IPS-20b (cell line): ENCODE results near the gene TNFRSF8.

Experiments
- H3K27ac ChIP-seq: one replicate; pipeline ENCODE4 v1.5.1; 2013; ENCODE audit warnings: low read length
- H3K27me3 ChIP-seq: 2 replicates; pipeline ENCODE4 v1.6.1; 2013; ENCODE audit warnings: mild to moderate bottlenecking, low read length, inconsistent platforms; ENCODE audit not compliant: insufficient read depth
- H3K36me3 ChIP-seq: 2 replicates; pipeline ENCODE4 v1.6.1; 2013; ENCODE audit warnings: low read depth, mild to moderate bottlenecking, inconsistent platforms, low read length, moderate library complexity; ENCODE audit not compliant: insufficient read depth
- H3K4me1 ChIP-seq: 2 replicates; pipeline ENCODE4 v1.6.1; 2013; ENCODE audit warnings: mild to moderate bottlenecking, control low read depth, inconsistent platforms, low read length, moderate library complexity; ENCODE audit not compliant: insufficient read depth
- H3K4me3 ChIP-seq: 2 replicates; pipeline ENCODE4 v1.5.1; 2013; ENCODE audit warnings: mild to moderate bottlenecking, low read length, inconsistent platforms
- H3K9ac ChIP-seq: 2 replicates; pipeline ENCODE4 v1.6.1; 2013; ENCODE audit warnings: low read depth, mild to moderate bottlenecking, inconsistent platforms, low read length, moderate library complexity
- H3K9me3 ChIP-seq: 2 replicates; pipeline ENCODE4 v1.6.1; 2013; ENCODE audit warnings: mild to moderate bottlenecking, low read depth, low read length, inconsistent platforms; ENCODE audit not compliant: insufficient read depth

Gene TNFRSF8

DNA sequence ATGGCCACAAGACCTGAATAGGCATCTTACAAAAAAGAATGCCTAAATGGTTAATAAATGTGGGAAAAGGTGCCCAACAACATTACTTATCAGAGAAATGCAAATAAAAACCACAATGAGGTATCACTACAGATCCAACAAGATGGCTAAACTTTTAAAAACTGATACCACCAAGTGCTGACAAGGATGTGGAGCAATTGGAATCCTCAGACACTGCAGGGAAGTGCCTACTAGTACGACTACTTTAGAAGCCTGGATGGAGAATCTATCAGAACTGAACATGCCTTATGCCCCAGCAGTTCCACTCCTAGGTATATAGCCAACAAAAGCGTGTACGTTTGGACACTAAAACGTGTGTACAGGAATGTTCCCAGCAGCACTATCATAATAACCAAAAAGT lies 19.9 kb downstream of the TNFRSF8 start:
- Histone ChIP-seq H3K27me3 (no peaks in the 10 kb centered on the region), H3K9ac (no peak overlapping the region), H3K4me3 (no peak overlapping the region), H3K4me1 (peaks cover 6% of the 10 kb centered on the region; the same call in 1 of the 2 replicates), H3K9me3 (no peaks in the 10 kb centered on the region), H3K27ac (no peak overlapping the region), H3K36me3 (no peaks in the 10 kb centered on the region; the same call in 1 of the 2 replicates)

GRCh38 chr1:12083766-12084165 lies 20.7 kb downstream of the TNFRSF8 start:
- Histone ChIP-seq H3K4me3 (no peak overlapping the region), H3K4me1 (peaks cover 4% of the 10 kb centered on the region; the same call in 1 of the 2 replicates), H3K36me3 (no peaks in the 10 kb centered on the region; the same call in 1 of the 2 replicates), H3K9ac (no peak overlapping the region), H3K9me3 (no peaks in the 10 kb centered on the region), H3K27me3 (no peaks in the 10 kb centered on the region), H3K27ac (no peak overlapping the region)

DNA sequence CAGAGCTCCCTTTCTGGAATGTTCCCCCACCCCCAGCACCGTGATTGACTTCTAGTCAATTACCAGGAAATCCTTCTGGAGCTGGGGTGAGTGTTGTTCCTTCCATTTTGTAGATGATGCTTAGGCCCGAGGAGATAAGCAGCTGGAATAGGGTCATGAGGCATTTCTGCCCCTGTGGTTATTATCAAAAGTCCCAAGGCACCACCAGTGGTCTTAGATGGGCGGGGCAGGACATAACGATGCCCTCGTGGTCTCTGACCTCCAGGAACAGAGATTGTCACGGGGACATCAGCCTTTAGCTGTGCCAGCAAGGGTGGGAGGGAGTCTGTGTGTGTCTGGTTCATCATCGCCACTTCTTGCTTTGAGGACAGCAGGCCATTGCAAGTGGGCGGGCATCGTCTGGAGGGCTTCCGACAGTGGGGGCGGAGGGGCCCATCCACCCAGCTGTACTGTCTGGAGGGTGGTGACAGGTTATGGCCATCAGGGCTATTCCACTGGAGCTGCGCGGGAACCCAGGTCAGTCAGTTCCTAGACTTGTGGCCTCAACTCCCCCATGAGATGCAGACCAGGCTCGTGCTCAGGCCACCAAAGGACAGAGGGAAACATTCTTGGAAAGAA lies 22.6 kb downstream of the TNFRSF8 start:
- Histone ChIP-seq H3K27ac (no peak overlapping the region), H3K4me3 (no peak overlapping the region), H3K27me3 (no peaks in the 10 kb centered on the region), H3K9ac (no peak overlapping the region), H3K9me3 (no peaks in the 10 kb centered on the region), H3K36me3 (no peaks in the 10 kb centered on the region; the same call in 1 of the 2 replicates), H3K4me1 (no peaks in the 10 kb centered on the region)

GRCh38 chr1:12087797-12088314 lies 24.8 kb downstream of the TNFRSF8 start:
- Histone ChIP-seq H3K27me3 (no peaks in the 10 kb centered on the region), H3K4me1 (no peaks in the 10 kb centered on the region), H3K36me3 (no peaks in the 10 kb centered on the region; the same call in 1 of the 2 replicates), H3K9ac (no peak overlapping the region), H3K4me3 (no peak overlapping the region), H3K9me3 (no peaks in the 10 kb centered on the region), H3K27ac (no peak overlapping the region)

GRCh38 chr1:12088607-12089006 lies 25.5 kb downstream of the TNFRSF8 start:
- H3K27me3 ChIP-seq: no peaks in the 10 kb centered on the region
- H3K27ac ChIP-seq: no peak overlapping the region
- no peak overlapping the region for H3K4me3 ChIP-seq
- no peaks in the 10 kb centered on the region for H3K9me3 ChIP-seq
- no peaks in the 10 kb centered on the region for H3K4me1 ChIP-seq
- H3K9ac ChIP-seq: no peak overlapping the region
- no peaks in the 10 kb centered on the region for H3K36me3 ChIP-seq

GRCh38 chr1:12090326-12090725 lies 27.2 kb downstream of the TNFRSF8 start:
- H3K4me1 ChIP-seq: no peaks in the 10 kb centered on the region
- no peak overlapping the region for H3K9ac ChIP-seq

GRCh38 chr1:12091191-12091590 lies 28.1 kb downstream of the TNFRSF8 start:
- Histone ChIP-seq H3K9ac (no peak overlapping the region), H3K4me1 (no peaks in the 10 kb centered on the region), H3K36me3 (no peaks in the 10 kb centered on the region), H3K4me3 (no peak overlapping the region), H3K9me3 (no peaks in the 10 kb centered on the region), H3K27me3 (no peaks in the 10 kb centered on the region), H3K27ac (no peak overlapping the region)

More at GRCh38 chr1:12090326-12090725, 27.2 kb downstream of the TNFRSF8 start:
- Histone ChIP-seq H3K36me3 (no peaks in the 10 kb centered on the region), H3K27ac (no peak overlapping the region), H3K4me3 (no peak overlapping the region), H3K9me3 (no peaks in the 10 kb centered on the region), H3K27me3 (no peaks in the 10 kb centered on the region)

- Histone ChIP-seq H3K36me3 (peaks cover 6% of the 10 kb centered on the region; the same call in 1 of the 2 replicates), H3K9ac (no peak overlapping the region), H3K4me3 (no peak overlapping the region), H3K27me3 (no peaks in the 10 kb centered on the region), H3K4me1 (no peaks in the 10 kb centered on the region), H3K9me3 (no peaks in the 10 kb centered on the region), H3K27ac (no peak overlapping the region)
Measured at GRCh38 chr1:12094180-12094579, 31.1 kb downstream of the TNFRSF8 start.

GRCh38 chr1:12095452-12096263 lies 32.6 kb downstream of the TNFRSF8 start:
- Histone ChIP-seq H3K4me3 (no peak overlapping the region), H3K27me3 (no peaks in the 10 kb centered on the region), H3K4me1 (no peaks in the 10 kb centered on the region), H3K9ac (no peak overlapping the region), H3K27ac (no peak overlapping the region), H3K36me3 (peaks cover 10% of the 10 kb centered on the region; the same call in 1 of the 2 replicates), H3K9me3 (no peaks in the 10 kb centered on the region)

DNA sequence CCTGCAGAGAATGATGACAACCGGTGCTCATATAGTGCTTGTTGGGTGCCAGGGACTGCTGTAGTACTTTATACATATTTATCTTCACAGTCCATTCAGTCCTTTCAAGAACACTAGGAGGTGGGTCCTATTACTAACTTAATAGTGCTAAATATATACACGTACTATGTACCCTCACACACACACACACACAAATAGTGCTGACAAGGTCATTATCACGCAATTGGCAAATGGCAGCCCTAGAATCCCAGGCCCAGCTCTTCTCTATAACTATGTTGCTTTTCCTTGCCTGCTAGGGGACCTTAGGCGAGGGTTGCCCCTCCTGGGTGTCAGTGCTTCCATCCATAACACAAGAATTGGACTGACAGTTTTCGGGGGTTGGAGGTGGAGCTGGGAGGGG lies 33.5 kb downstream of the TNFRSF8 start:
- peaks cover 10% of the 10 kb centered on the region; the same call in 1 of the 2 replicates for H3K36me3 ChIP-seq
- H3K27ac ChIP-seq: no peak overlapping the region
- no peaks in the 10 kb centered on the region for H3K4me1 ChIP-seq
- no peaks in the 10 kb centered on the region for H3K27me3 ChIP-seq
- no peak overlapping the region for H3K9ac ChIP-seq
- H3K9me3 ChIP-seq: no peaks in the 10 kb centered on the region
- H3K4me3 ChIP-seq: no peak overlapping the region

GRCh38 chr1:12097321-12097720 lies 34.2 kb downstream of the TNFRSF8 start:
- Histone ChIP-seq H3K9me3 (no peaks in the 10 kb centered on the region), H3K36me3 (peaks cover 10% of the 10 kb centered on the region; the same call in 1 of the 2 replicates), H3K4me1 (no peaks in the 10 kb centered on the region), H3K4me3 (no peak overlapping the region), H3K9ac (no peak overlapping the region), H3K27me3 (no peaks in the 10 kb centered on the region), H3K27ac (no peak overlapping the region)

DNA sequence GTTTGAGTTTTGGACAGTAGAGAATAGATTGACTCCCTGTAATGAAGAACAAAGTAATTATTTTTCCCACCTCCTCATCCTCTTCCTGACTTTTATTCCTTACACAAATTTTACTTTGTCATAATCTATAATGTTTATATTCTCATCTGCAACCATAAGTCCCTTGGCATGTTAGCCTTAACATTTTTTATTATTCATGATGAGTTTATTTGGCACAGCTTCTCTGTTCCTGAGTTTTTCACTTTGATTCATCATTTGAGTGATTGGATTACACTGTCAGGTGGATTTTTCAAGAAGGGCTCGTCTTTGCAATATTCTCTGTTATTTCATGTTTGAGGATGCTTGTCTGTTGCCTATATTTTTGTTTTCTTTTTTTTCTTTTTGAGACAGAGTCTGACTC lies 35.7 kb downstream of the TNFRSF8 start:
- Histone ChIP-seq H3K4me3 (no peak overlapping the region), H3K9ac (no peak overlapping the region), H3K27me3 (no peaks in the 10 kb centered on the region), H3K4me1 (no peaks in the 10 kb centered on the region), H3K27ac (no peak overlapping the region), H3K9me3 (no peaks in the 10 kb centered on the region), H3K36me3 (peaks cover 10% of the 10 kb centered on the region; the same call in 1 of the 2 replicates)
